WTC11 (cell line): ENCODE measurements around the gene KLHDC7A. TPM values are rescaled to one million over a fixed set of nuclear protein-coding genes. Genes with fewer than 3 reads are reported as not detected.

Experiments
- ATF2 ChIP-seq: sonication (generic); formaldehyde crosslinking; IDR thresholded peaks from 2 replicates; pipeline ENCODE4 v1.8.1; 2022; ENCODE audit warnings: low read depth, missing genetic modification reagents, borderline replicate concordance
- ATF3 ChIP-seq: sonication (generic); formaldehyde crosslinking; conservative IDR thresholded peaks from 2 replicates; pipeline ENCODE4 v1.8.1; 2022; ENCODE audit warnings: mild to moderate bottlenecking, missing genetic modification reagents
- CBFB ChIP-seq: sonication (generic); formaldehyde crosslinking; IDR thresholded peaks from 2 replicates; pipeline ENCODE4 v1.8.1; 2022; ENCODE audit warnings: mild to moderate bottlenecking, low read depth, missing genetic modification reagents
- E2F4 ChIP-seq: sonication (generic); formaldehyde crosslinking; IDR thresholded peaks from 2 replicates; pipeline ENCODE4 v1.8.1; 2022; ENCODE audit warnings: low read depth, mild to moderate bottlenecking, moderate library complexity, missing genetic modification reagents, borderline replicate concordance
- EMX1 ChIP-seq: fragments of 250-450 bp; sonication (Bioruptor Pico); IDR thresholded peaks from 2 replicates; pipeline ENCODE4 v1.8.0; 2021; ENCODE audit warnings: mild to moderate bottlenecking
- ESRRA ChIP-seq: sonication (generic); formaldehyde crosslinking; IDR thresholded peaks from 2 replicates; pipeline ENCODE4 v1.8.1; 2022; ENCODE audit warnings: mild to moderate bottlenecking, missing genetic modification reagents, borderline replicate concordance
- FOXP4 ChIP-seq: sonication (generic); formaldehyde crosslinking; IDR thresholded peaks from 2 replicates; pipeline ENCODE4 v1.8.0; 2022; ENCODE audit warnings: mild to moderate bottlenecking, missing genetic modification reagents
- HMGA2 ChIP-seq: fragments of 250-450 bp; sonication (Bioruptor Pico); IDR thresholded peaks from 2 replicates; pipeline ENCODE4 v1.4.0; 2021; ENCODE audit warnings: mild to moderate bottlenecking, moderate library complexity
- KAT7 ChIP-seq: sonication (generic); formaldehyde crosslinking; IDR thresholded peaks from 2 replicates; pipeline ENCODE4 v1.8.1; 2023; ENCODE audit warnings: missing genetic modification reagents, mild to moderate bottlenecking, borderline replicate concordance
- NFATC4 ChIP-seq: fragments of 250-450 bp; sonication (Bioruptor Pico); IDR thresholded peaks from 2 replicates; pipeline ENCODE4 v1.9.0; 2021; ENCODE audit warnings: mild to moderate bottlenecking
- NR3C1 ChIP-seq: sonication (generic); formaldehyde crosslinking; conservative IDR thresholded peaks from 2 replicates; pipeline ENCODE4 v1.8.1; 2023; ENCODE audit warnings: low read depth, mild to moderate bottlenecking, missing genetic modification reagents
- OVOL2 ChIP-seq: fragments of 250-450 bp; sonication (Bioruptor Pico); IDR thresholded peaks from 2 replicates; pipeline ENCODE4 v1.9.0; 2021; ENCODE audit warnings: mild to moderate bottlenecking, borderline replicate concordance
- PREB ChIP-seq: sonication (generic); formaldehyde crosslinking; IDR thresholded peaks from 2 replicates; pipeline ENCODE4 v1.8.1; 2022; ENCODE audit warnings: mild to moderate bottlenecking, missing genetic modification reagents, moderate library complexity, borderline replicate concordance
- RORB ChIP-seq: fragments of 250-450 bp; sonication (Bioruptor Pico); IDR thresholded peaks from 2 replicates; pipeline ENCODE4 v1.9.0; 2021; ENCODE audit warnings: mild to moderate bottlenecking
- SMAD3 ChIP-seq: sonication (generic); formaldehyde crosslinking; IDR thresholded peaks from 2 replicates; pipeline ENCODE4 v1.8.0; 2022; ENCODE audit warnings: missing genetic modification reagents, mild to moderate bottlenecking, borderline replicate concordance
- USF1 ChIP-seq: sonication (generic); formaldehyde crosslinking; IDR thresholded peaks from 2 replicates; pipeline ENCODE4 v1.8.0; 2022; ENCODE audit warnings: mild to moderate bottlenecking, missing genetic modification reagents
- USF2 ChIP-seq: sonication (generic); formaldehyde crosslinking; IDR thresholded peaks from 2 replicates; pipeline ENCODE4 v1.8.1; 2023; ENCODE audit warnings: mild to moderate bottlenecking, missing genetic modification reagents, moderate library complexity
- ZMAT4 ChIP-seq: fragments of 250-450 bp; sonication (Bioruptor Pico); IDR thresholded peaks from 2 replicates; pipeline ENCODE4 v1.9.0; 2021; ENCODE audit warnings: mild to moderate bottlenecking
- ZNF219 ChIP-seq: sonication (generic); formaldehyde crosslinking; IDR thresholded peaks from 2 replicates; pipeline ENCODE4 v1.8.0; 2023; ENCODE audit warnings: missing genetic modification reagents, mild to moderate bottlenecking, borderline replicate concordance
- ZNF317 ChIP-seq: sonication (generic); formaldehyde crosslinking; IDR thresholded peaks from 2 replicates; pipeline ENCODE4 v1.8.1; 2023; ENCODE audit warnings: low read depth, mild to moderate bottlenecking, moderate library complexity, missing genetic modification reagents, borderline replicate concordance
- ZNF512 ChIP-seq: sonication (generic); formaldehyde crosslinking; IDR thresholded peaks from 2 replicates; pipeline ENCODE4 v1.8.1; 2022; ENCODE audit warnings: missing genetic modification reagents, borderline replicate concordance
- ZNF532 ChIP-seq: fragments of 250-450 bp; sonication (Bioruptor Pico); IDR thresholded peaks from 2 replicates; pipeline ENCODE4 v1.9.0; 2021; ENCODE audit warnings: mild to moderate bottlenecking, borderline replicate concordance
- total RNA-seq: library from RNA; stranded (reverse); gene quantifications from 3 replicates; pipeline ENCODE4 v1.2.3, GENCODE V29; 2021

KLHDC7A gene
- total RNA-seq, 1 experiment from 2014 or later, result 14.3 TPM

- peak; percentile 37; the same call in 1 of the 2 replicates for TF ChIP-seq ZNF532 (CRISPR knock-in tag)
- no peak for TF ChIP-seq NFATC4 (CRISPR knock-in tag)
- TF ChIP-seq USF1 (CRISPR knock-in tag), result no peak
- TF ChIP-seq RORB (CRISPR knock-in tag), result no peak
- TF ChIP-seq ATF2, result no peak
- no peak for TF ChIP-seq OVOL2
- TF ChIP-seq ZNF317 (CRISPR knock-in tag), result no peak
- TF ChIP-seq KAT7 (CRISPR knock-in tag), result no peak
- no peak; the same call in 1 of the 2 replicates for TF ChIP-seq USF2 (CRISPR knock-in tag)
- no peak for TF ChIP-seq ZNF512 (CRISPR knock-in tag)
- TF ChIP-seq ESRRA (CRISPR knock-in tag), result 0 out of 2 replicates have a peak, but pooled peaks have one; percentile 20
- no peak for TF ChIP-seq HMGA2 (CRISPR knock-in tag)
- no peak for TF ChIP-seq EMX1
- 0 out of 2 replicates have a peak, but pooled peaks have one; percentile 13 for TF ChIP-seq ZNF219 (CRISPR knock-in tag)
- no peak for TF ChIP-seq FOXP4
- TF ChIP-seq SMAD3 (CRISPR knock-in tag), result peak; percentile 62; the same call in 1 of the 2 replicates
- TF ChIP-seq NR3C1 (CRISPR knock-in tag), result no peak
- 0 out of 2 replicates have a peak, but pooled peaks have one; percentile 21 for TF ChIP-seq ATF3
- TF ChIP-seq ZMAT4 (CRISPR knock-in tag), result no peak
- no peak for TF ChIP-seq CBFB (CRISPR knock-in tag)
- no peak for TF ChIP-seq E2F4 (CRISPR knock-in tag)
- TF ChIP-seq PREB (CRISPR knock-in tag), result no peak
These were observed at the start of gene KLHDC7A (continued) for GRCh38 chr1:18480315-18481189.
